K562 (cell line): ENCODE results near the gene HTR3E. TPM values are rescaled to one million over a fixed set of nuclear protein-coding genes. Genes with fewer than 3 reads are reported as not detected.

Experiments
- ELF2 ChIP-seq: fragments of 250-450 bp; sonication (Bioruptor Pico); IDR thresholded peaks from 2 replicates; pipeline ENCODE4 v1.5.0; 2021; ENCODE audit warnings: mild to moderate bottlenecking
- FIP1L1 ChIP-seq: fragments of 200-400 bp; formaldehyde crosslinking; IDR thresholded peaks from 2 replicates; pipeline ENCODE4 v1.6.1; 2018; ENCODE audit warnings: mild to moderate bottlenecking, low read depth, low read length; ENCODE audit not compliant: poor library complexity, severe bottlenecking
- FOXP1 ChIP-seq: sonication (generic); formaldehyde crosslinking; IDR thresholded peaks from 2 replicates; pipeline ENCODE4 v1.8.0; 2022; ENCODE audit warnings: mild to moderate bottlenecking, missing genetic modification reagents
- GABPA ChIP-seq: fragments of 200-800 bp; sonication (Bioruptor generic); conservative IDR thresholded peaks from 2 replicates; pipeline ENCODE4 v1.6.1; 2016; ENCODE audit warnings: low read depth, missing genetic modification characterization, missing compliant biosample characterization
- HNRNPUL1 ChIP-seq: fragments of 200-400 bp; formaldehyde crosslinking; IDR thresholded peaks from 2 replicates; pipeline ENCODE4 v1.6.1; 2017; ENCODE audit warnings: low read length
- MBD1 ChIP-seq: fragments of 250-450 bp; sonication (Bioruptor Pico); IDR thresholded peaks from 2 replicates; pipeline ENCODE4 v1.8.0; 2022; ENCODE audit warnings: inconsistent platforms
- MITF ChIP-seq: IDR thresholded peaks from 2 replicates; pipeline ENCODE4 v1.6.1; 2014; ENCODE audit warnings: antibody characterized with exemption
- SMAD3 ChIP-seq: fragments of 450-650 bp; formaldehyde crosslinking; conservative IDR thresholded peaks from 2 replicates; pipeline ENCODE4 v1.4.0; 2020; ENCODE audit warnings: mild to moderate bottlenecking
- SUPT5H ChIP-seq: fragments of 450-650 bp; IDR thresholded peaks from 2 replicates; pipeline ENCODE4 v1.6.1; 2016
- TAF15 ChIP-seq: fragments of 200-400 bp; formaldehyde crosslinking; IDR thresholded peaks from 2 replicates; pipeline ENCODE4 v1.6.1; 2017; ENCODE audit warnings: mild to moderate bottlenecking, low read depth, low read length, moderate library complexity
- TFAM ChIP-seq: fragments of 250-450 bp; sonication (Bioruptor Pico); conservative IDR thresholded peaks from 2 replicates; pipeline ENCODE4 v1.5.0; 2021; ENCODE audit warnings: mild to moderate bottlenecking, moderate library complexity
- ZBTB1 ChIP-seq: sonication (generic); formaldehyde crosslinking; IDR thresholded peaks from 2 replicates; pipeline ENCODE4 v1.8.1; 2023; ENCODE audit warnings: missing genetic modification reagents, low read depth, mild to moderate bottlenecking, borderline replicate concordance
- ZBTB40 ChIP-seq, 2 experiments: fragments of 450-650 bp in 1 of 2; sonication (generic) in 1 of 2; formaldehyde crosslinking in 1 of 2; IDR thresholded peaks; 2 replicates each; pipeline versions ENCODE4 v1.7.1 to v1.9.0; 2016 to 2022; ENCODE audit warnings: inconsistent platforms in 1 of 2, mild to moderate bottlenecking in 1 of 2, missing genetic modification reagents in 1 of 2
- ZC3H8 ChIP-seq: fragments of 450-650 bp; IDR thresholded peaks from 2 replicates; pipeline ENCODE4 v1.6.1; 2017
- ZNF668 ChIP-seq: fragments of 250-450 bp; sonication (Bioruptor Pico); IDR thresholded peaks from 2 replicates; pipeline ENCODE4 v1.8.0; 2022; ENCODE audit warnings: mild to moderate bottlenecking, inconsistent platforms
- ZNF79 ChIP-seq: fragments of 250-450 bp; sonication (Bioruptor Pico); IDR thresholded peaks from 2 replicates; pipeline ENCODE4 v1.4.0; 2020; ENCODE audit warnings: low read depth, mild to moderate bottlenecking, moderate library complexity
- polyA plus RNA-seq, 8 experiments: library from polyadenylated mRNA; depleted of rRNA in 4 of 8; stranded (reverse) in 5 of 8; unstranded in 3 of 8; fragments of >200 nt; fragmentation: Nextera tagmentation in 2 of 8; fragmentation: Illumina TruSeq in 1 of 8; extraction: Ambion mirVana in 2 of 8; extraction: Trizol in 1 of 8; gene quantifications; 2 replicates each; pipeline versions ENCODE4 v1.2.1 to v1.2.3, GENCODE V29; 2011 to 2014; ENCODE audit warnings: inconsistent platforms in 1 of 8, missing spikeins in 1 of 8
- total RNA-seq, 7 experiments: library from RNA; depleted of rRNA in 6 of 7; stranded (reverse); fragments of >200 nt in 6 of 7; fragmentation: Illumina TruSeq in 2 of 7; extraction: Trizol in 2 of 7; gene quantifications; 2 replicates each; pipeline versions ENCODE4 v1.2.1 to v1.2.3, GENCODE V29; 2011 to 2021; ENCODE audit warnings: low replicate concordance in 1 of 7

Gene HTR3E
- total and polyA plus RNA-seq, 9 of the 15 experiments (the other 6 are each of a cell fraction or from before 2014, with no cell fraction given): not detected

- TF ChIP-seq MITF (no peak), MBD1 (CRISPR knock-in tag) (no peak), ZNF668 (CRISPR knock-in tag) (no peak), HNRNPUL1 (no peak), SUPT5H (peak; percentile 91), ZNF79 (no peak), ZBTB1 (no peak; the same call in 1 of the 2 replicates), FOXP1 (peak; percentile 83; the same call in 1 of the 2 replicates), ELF2 (peak; percentile 97), TFAM (no peak), FIP1L1 (no peak), TAF15 (no peak), GABPA (tag) (peak; percentile 87), ZBTB40 (IDR thresholded peaks at IDR 0.05) (peak; percentile 78), ZBTB40 (CRISPR knock-in tag; IDR thresholded peaks at IDR 0.05) (no peak), ZC3H8 (no peak), SMAD3 (CRISPR knock-in tag) (peak; percentile 27; the same call in 1 of the 2 replicates)
These were observed 38.5 kb downstream of the HTR3E start, which contains the start of gene EIF2B5 (continued) for GRCh38 chr3:184135149-184135910.
